ENCODE results near the gene PLA1A.

GRCh38 chr3:119662604-119663373, 65.1 kb downstream of the PLA1A start:
- TF ChIP-seq CTCF (IDR thresholded peaks at IDR 0.05; ENCODE audit: low read depth, low read length) (no peak), MAX (IDR thresholded peaks at IDR 0.05; ENCODE audit: low read depth, low read length) (no peak), POLR2A (IDR thresholded peaks at IDR 0.05; ENCODE audit: extremely low read depth, insufficient read length) (no peak), MYC (IDR thresholded peaks at IDR 0.05; ENCODE audit: low read depth, low read length) (no peak)
